ENCODE results near the gene LIN7A.

DNA sequence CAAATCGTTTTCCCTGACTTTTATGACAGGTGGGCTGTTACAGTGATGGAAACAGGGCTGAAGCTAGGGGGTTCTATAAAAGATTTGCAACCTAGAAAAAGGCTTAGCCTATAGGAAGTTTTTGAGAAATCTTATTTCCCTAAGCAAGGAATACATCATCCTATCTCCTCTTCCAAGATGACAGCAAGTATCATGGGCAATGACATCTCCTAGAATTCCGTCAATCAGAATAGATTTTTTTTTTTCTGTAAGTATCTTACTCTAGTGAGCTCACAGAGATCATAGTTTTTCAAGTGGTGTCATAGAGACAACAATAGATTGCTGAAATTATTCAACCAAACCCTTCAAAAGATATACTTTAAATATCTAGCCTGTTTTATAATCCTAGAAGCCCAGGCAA is 112.2 kb downstream of the LIN7A start:
- TF ChIP-seq, protein P1, sequence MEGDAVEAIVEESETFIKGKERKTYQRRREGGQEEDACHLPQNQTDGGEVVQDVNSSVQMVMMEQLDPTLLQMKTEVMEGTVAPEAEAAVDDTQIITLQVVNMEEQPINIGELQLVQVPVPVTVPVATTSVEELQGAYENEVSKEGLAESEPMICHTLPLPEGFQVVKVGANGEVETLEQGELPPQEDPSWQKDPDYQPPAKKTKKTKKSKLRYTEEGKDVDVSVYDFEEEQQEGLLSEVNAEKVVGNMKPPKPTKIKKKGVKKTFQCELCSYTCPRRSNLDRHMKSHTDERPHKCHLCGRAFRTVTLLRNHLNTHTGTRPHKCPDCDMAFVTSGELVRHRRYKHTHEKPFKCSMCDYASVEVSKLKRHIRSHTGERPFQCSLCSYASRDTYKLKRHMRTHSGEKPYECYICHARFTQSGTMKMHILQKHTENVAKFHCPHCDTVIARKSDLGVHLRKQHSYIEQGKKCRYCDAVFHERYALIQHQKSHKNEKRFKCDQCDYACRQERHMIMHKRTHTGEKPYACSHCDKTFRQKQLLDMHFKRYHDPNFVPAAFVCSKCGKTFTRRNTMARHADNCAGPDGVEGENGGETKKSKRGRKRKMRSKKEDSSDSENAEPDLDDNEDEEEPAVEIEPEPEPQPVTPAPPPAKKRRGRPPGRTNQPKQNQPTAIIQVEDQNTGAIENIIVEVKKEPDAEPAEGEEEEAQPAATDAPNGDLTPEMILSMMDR (IDR thresholded peaks at IDR 0.05): no peak
- TF ChIP-seq POLR2A (IDR thresholded peaks at IDR 0.05): no peak

Data from transverse colon (tissue), 3 donors.